CD4-positive, alpha-beta T cell treated with Interferon gamma for 1 hour (primary cell): ENCODE data around the gene KCNE4.

ENCODE experiments used
- DNase-seq: peaks from one replicate; pipeline ENCODE4 v3.0.0-alpha.2; 2020

Gene KCNE4

GRCh38 chr2:223051693-223052289, at the start of gene KCNE4:
Gene KCNE4, plus strand, starts transcription at chr2:223052190. Its CDS starts 641 bp downstream, at chr2:223052831.
- DNase-seq, result no peak

DNA sequence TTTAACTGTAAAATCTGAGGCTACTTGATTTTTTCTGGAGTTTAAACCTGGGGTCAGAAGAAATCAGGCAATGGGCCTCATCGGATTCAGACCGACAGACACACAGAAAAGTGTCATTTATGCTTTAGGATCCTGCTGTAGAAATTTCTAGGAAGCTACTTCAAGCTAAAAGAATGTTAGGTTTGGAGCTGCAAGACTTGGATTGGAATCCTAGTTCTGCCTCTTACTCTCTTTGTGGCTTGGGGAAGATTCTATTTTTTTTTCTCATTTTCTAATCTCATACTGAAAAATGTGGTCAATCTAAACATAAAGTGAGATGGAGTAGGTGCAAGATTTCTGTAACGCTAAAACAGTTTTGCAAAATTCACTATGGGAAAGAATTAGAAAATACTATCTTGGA, 48.8 kb upstream of the KCNE4 start:
- DNase-seq, result no peak

DNA sequence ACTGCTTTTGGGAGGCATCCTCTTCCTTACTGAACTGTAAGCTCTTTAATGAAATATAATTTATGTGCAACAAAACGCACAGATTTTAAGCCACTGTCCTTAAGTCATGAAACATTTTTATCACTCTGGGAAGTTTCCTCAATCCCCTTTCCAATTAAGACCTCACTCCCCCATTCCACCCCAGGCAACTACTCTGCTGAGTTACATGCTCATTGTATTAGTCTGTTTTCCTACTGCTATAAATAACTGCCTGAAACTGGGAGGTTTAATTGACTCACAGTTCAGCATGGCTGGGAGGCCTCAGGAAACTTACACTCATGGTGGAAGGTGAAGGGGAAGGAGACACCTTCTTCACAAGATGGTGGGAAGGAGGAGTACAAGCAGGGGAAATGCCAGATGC, 46.5 kb upstream of the KCNE4 start:
- DNase-seq, result no peak

DNA sequence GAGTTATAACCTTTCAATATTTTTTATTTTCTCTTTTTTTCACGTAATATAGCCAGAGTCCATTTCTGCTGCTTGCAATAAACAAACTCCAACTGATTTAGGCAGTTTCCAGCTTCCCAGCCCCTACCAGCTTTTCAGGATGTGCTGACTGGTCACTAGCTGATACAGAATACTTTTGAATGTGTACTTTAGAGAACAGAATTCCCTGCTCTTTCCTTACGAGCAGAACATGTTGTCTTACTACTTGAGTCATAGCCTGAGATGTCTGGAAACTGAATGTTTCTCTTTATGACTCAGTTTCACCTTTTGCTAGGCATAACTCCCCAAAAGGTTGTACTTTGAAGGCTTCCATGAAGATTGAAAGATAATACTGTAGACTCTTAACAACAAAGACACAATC, 44.5 kb upstream of the KCNE4 start:
- DNase-seq, result no peak

DNA sequence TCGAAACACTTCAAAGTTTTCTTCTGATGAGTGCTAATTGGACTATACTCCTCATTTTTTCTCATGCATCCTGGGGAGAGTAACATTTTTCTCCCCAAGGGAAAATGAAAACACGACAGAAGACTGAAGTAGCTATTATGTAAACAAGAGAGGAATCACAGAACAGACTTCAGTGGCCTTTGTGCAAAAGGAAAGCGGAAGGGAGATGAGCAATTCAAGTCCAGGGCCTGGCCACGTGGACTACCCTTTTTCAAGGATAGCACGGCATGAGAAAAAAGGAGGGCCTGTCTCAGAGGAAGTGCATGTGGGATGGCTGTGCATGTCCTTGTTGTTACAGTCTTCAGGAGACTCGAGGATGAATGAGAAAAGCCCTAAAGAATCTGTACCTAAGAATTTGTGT, 43.8 kb upstream of the KCNE4 start:
- no peak for DNase-seq

- DNase-seq, result no peak
Observed at GRCh38 chr2:223008956-223009355, 43.0 kb upstream of the KCNE4 start.

DNA sequence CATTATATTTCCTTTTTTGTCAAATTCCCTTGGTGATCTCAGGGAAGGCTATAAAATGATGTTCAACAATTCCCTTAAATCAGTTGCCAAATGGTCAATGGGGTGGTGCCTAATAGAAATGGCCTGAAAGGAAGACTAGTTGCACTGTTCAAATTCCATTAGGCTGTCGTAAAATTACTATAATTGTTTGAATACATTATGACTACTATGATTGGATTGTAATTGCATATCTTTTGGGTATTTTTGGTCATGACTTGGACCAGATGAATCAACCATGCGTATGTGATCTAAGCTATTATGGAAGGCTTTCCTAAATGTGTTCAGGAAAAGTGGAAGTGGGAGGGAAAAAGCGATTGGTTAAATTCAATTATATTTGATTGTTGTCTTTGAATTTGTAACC, 41.3 kb upstream of the KCNE4 start:
- no peak for DNase-seq

DNA sequence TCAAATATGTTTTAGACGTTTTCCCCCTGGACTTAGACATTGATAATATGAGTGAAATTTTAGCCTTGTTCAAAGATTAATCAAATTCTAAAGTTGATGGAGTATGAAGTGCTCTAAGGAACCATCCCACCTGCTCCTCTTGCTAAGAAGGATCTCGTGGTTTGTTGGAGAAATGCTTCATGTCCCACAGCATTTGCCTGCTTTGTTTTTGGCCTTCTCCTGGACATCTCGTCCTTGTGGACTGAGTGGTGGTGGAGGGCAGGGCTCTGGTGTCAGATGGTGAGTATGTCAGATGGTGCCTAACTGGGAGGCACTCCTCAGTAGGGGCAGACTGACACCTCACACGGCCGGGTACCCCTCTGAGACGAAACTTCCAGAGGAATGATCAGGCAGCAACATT, 39.7 kb upstream of the KCNE4 start:
- no peak for DNase-seq

- no peak for DNase-seq
Observed at GRCh38 chr2:223019390-223019930, 32.5 kb upstream of the KCNE4 start.

DNA sequence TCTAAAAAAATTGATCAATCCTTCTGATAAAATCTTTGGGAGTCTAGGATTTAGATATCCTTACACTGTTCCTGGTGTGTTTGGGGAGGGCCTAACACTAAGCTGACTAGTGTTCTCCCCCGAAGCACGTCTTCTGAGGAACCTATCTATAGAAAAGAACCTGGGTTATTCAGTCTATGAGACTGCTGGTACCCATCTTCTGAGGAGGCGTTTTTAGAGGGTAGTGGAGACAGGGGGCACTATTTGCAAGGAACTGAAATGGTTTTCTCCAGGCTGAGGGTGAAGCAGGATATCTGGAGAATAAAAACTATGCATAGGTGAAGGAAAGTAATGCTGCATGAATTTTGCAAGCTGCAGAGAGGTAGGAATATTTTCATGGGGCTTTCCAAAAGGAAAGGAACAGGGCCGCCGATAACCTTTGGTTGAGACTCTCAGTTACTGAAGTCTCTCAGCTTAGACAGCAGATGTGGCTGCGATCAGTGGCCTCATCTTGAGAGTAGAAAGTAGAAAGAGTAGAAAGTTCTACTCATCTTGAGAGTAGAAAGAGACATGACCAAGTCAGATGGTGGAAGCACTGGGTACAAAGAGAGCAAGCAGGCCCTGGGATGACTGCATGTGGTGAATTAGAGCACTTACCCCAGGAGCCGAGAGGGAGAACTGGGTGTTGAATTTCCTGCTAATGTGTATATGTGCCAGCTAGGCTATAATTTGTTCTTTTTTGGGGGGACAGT, 31.8 kb upstream of the KCNE4 start:
- DNase-seq, result no peak

GRCh38 chr2:223020971-223021675, 30.9 kb upstream of the KCNE4 start:
- DNase-seq, result no peak

- no peak for DNase-seq
Observed at GRCh38 chr2:223026357-223027110, 25.5 kb upstream of the KCNE4 start.

DNA sequence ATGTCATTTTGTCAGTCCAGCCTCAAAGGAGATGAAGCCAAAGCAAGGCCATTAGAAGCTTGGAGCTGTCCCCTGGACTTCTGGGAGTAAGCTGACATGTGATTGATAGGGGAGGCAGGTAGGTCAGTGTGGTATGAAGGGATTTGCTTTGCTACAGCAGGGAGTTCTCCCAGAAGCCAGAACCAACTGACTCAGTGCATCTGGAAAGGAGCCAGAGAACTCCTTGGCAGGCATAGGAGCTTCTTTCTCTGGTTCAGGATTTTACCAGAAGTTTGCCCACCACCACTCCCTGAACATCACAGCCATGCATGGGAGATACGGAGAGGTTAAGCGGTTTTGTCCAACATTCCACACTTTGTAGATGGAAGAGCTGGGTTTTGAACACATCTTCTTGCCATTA, 24.5 kb upstream of the KCNE4 start:
- no peak for DNase-seq

GRCh38 chr2:223029287-223029686, 22.7 kb upstream of the KCNE4 start:
- no peak for DNase-seq

DNA sequence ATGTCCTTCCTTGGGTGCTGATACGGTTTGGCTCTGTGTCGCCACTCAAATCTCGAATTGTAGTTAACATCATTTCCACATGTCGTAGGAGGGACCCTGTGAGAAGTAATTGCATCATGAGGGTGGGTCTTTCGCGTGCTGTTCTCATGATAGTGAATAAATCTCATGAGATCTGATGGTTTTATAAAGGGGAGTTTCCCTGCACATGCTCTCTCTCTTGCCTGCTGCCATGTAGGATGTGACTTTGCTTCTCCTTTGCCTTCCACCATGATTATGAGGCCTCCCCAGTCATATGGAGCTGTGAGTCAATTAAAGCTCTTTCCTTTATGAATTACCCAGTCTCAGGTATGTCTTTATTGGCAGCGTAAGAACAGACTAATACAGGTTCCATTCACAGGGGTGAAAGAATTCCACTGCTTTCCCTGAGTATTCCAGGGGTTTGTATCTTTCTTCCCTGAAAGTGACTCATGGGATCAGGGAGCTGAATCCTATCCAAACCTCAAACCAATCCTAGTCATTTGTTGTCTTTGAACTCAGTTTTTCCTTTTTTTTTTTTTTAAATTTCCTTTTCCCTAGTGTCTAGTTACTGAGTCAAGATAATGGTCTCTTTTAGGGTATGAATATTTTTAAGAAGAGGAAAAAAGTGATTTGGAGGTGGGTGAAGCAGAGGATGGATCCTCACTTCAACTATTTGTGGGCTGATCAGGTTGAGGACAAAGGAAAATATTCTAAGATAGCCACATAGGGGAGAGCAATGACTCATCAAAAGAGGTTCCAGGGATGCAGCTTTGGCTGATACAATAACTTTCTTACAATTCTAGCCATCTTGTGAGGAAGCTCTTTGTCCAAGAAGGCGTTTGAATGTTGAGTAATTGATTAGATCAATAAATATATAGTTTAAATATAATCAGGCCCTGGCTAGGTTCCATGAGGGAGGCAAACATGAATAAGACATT, 19.5 kb upstream of the KCNE4 start:
- no peak for DNase-seq

DNA sequence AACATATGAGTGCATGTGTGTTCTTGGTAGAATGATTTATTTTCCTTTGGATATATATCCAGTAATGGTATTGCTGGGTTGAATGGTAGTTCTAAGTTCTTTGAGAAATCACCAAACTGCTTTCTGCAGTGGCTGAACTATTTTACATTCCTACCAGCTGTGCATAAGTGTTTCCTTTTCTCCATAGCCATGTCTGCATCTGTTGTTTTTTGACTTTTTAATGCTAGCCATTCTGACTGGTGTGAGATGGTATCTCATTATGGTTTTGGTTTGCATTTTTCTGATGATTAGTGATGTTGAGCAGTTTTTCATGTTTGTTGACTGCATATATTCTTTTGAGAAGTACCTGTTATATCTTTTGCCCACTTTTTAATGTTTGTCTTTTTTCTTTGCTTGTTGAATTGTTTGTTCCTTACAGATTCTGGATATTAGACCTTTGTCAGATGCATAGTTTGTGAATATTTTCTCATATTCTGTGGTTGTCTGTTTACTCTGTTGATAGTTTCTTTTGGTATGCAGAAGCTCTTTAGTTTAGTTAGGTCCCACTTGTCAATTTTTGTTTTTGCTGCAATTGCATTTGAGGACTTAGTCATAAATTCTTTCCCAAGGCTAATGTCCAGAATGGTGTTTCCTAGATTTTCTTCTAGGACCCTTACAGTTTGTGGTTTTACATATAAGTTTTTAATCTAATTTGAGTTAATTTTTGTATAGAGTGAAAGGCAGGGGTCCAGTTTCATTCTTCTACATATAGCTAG, 17.6 kb upstream of the KCNE4 start:
- no peak for DNase-seq

DNA sequence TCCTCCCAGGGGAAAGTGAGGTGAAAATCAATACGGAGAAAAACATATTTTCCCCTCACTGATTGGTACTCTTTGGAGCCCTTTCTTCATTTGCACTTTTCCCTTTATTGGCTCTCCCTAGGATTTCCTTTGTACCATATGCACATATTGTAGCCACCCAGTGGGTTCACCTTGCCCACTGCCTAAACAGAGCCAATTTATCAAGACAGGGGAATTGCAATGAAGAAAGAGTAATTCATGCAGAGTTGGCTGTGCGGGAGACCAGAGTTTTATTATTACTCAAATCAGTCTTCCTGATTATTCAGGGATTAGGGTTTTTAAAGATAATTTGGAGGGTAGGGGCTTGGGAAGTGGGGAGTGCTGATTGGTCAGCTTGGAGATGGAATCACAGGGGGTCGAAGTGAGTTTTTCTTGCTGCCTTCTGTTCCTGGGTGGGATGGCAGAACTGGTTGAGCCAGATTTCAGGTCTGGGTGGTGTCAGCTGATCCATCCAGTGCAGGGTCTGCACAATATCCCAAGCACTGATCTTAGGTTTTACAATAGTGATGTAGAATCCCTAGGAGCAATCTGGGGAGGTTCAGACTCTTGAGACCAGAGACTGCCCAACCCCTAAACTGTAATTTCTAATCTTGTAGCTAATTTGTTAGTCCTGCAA, 15.1 kb upstream of the KCNE4 start:
- no peak for DNase-seq

GRCh38 chr2:223037445-223037800, 14.6 kb upstream of the KCNE4 start:
- no peak for DNase-seq

- DNase-seq, result no peak
Observed at GRCh38 chr2:223039618-223040017, 12.4 kb upstream of the KCNE4 start.

GRCh38 chr2:223040527-223040926, 11.5 kb upstream of the KCNE4 start:
- DNase-seq, result no peak
